ENCODE results near the gene IDE.
"Not testable (repeated sequence)": the region's sequence is repeated elsewhere in the genome, so short reads cannot be mapped to it uniquely, and the experiment has no call there.

- not testable (repeated sequence) for TF ChIP-seq CTCF (conservative IDR thresholded peaks at IDR 0.05); ZFX (IDR thresholded peaks at IDR 0.05)
Measured at GRCh38 chr10:92569663-92570062, 4.2 kb downstream of the IDE start.
